OCI-LY1 (cell line): ENCODE results near the gene TIMP2.

Experiments
- H2AFZ ChIP-seq: fragments of 200-600 bp; sonication (generic), shearing (Covaris generic); 2 replicates; pipeline ENCODE4 v1.6.0; 2014; ENCODE audit warnings: antibody characterized with exemption, mild to moderate bottlenecking, low read length
- H3F3A ChIP-seq: fragments of 200-600 bp; sonication (generic), shearing (Covaris generic); 2 replicates; pipeline ENCODE4 v1.6.0; 2014; ENCODE audit warnings: mild to moderate bottlenecking, antibody characterized with exemption, low read length, moderate library complexity; ENCODE audit not compliant: insufficient read depth
- H3K27ac ChIP-seq: fragments of 200-600 bp; sonication (generic); 2 replicates; pipeline ENCODE4 v1.5.1; 2014; ENCODE audit warnings: low read length, mixed run types, mild to moderate bottlenecking, low read depth; ENCODE audit not compliant: poor library complexity, severe bottlenecking
- H3K27me3 ChIP-seq: fragments of 200-600 bp; sonication (generic); 2 replicates; pipeline ENCODE4 v1.6.0; 2014; ENCODE audit warnings: antibody characterized with exemption, mild to moderate bottlenecking, low read length, moderate library complexity; ENCODE audit not compliant: insufficient read depth
- H3K36me3 ChIP-seq: fragments of 200-600 bp; sonication (generic); 2 replicates; pipeline ENCODE4 v1.6.1; 2014; ENCODE audit warnings: mild to moderate bottlenecking, antibody characterized with exemption, low read length, moderate library complexity, mixed read lengths; ENCODE audit not compliant: insufficient read depth
- H3K4me1 ChIP-seq: fragments of 200-600 bp; sonication (generic); 2 replicates; pipeline ENCODE4 v1.5.1; 2014; ENCODE audit warnings: mild to moderate bottlenecking, low read length, moderate library complexity; ENCODE audit not compliant: insufficient read depth, severe bottlenecking
- H3K4me2 ChIP-seq: fragments of 200-600 bp; sonication (generic), shearing (Covaris generic); 2 replicates; pipeline ENCODE4 v1.6.1; 2014; ENCODE audit warnings: low read length
- H3K4me3 ChIP-seq: fragments of 200-600 bp; sonication (generic); 2 replicates; pipeline ENCODE4 v1.5.1; 2014; ENCODE audit warnings: low read length, low read depth, mild to moderate bottlenecking, mixed read lengths; ENCODE audit not compliant: poor library complexity, severe bottlenecking
- H3K79me2 ChIP-seq: fragments of 200-600 bp; shearing (Covaris generic); 2 replicates; pipeline ENCODE4 v1.6.1; 2016; ENCODE audit warnings: mixed run types, low read length, mixed read lengths; ENCODE audit not compliant: insufficient read depth
- H3K9ac ChIP-seq: fragments of 200-600 bp; sonication (generic), shearing (Covaris generic); 2 replicates; pipeline ENCODE4 v1.6.1; 2014; ENCODE audit warnings: mild to moderate bottlenecking, low read length, mixed read lengths
- H3K9me2 ChIP-seq: fragments of 200-600 bp; sonication (generic), shearing (Covaris generic); 2 replicates; pipeline ENCODE4 v1.6.1; 2014; ENCODE audit warnings: low read depth, mild to moderate bottlenecking, low read length, mixed read lengths
- H3K9me3 ChIP-seq: fragments of 200-600 bp; shearing (Covaris generic); 2 replicates; pipeline ENCODE4 v1.6.1; 2014; ENCODE audit warnings: low read length, mixed read lengths
- H4K20me1 ChIP-seq: fragments of 200-600 bp; sonication (generic), shearing (Covaris generic); 2 replicates; pipeline ENCODE4 v1.6.0; 2016; ENCODE audit warnings: mild to moderate bottlenecking, low read length; ENCODE audit not compliant: insufficient read depth
- EZH2 ChIP-seq: fragments of 200-600 bp; sonication (generic), shearing (Covaris generic); IDR thresholded peaks from 2 replicates; pipeline ENCODE4 v1.8.0; 2017; ENCODE audit warnings: borderline replicate concordance, mixed run types, mild to moderate bottlenecking, antibody characterized with exemption, low read length, moderate library complexity, mixed read lengths
- TF ChIP-seq, protein P1 (sequence below): fragments of 200-600 bp; sonication (generic), shearing (Covaris generic); IDR thresholded peaks from 2 replicates; pipeline ENCODE4 v1.5.1; 2017; ENCODE audit warnings: mild to moderate bottlenecking, antibody characterized with exemption, low read length, moderate library complexity, mixed read lengths

The TIMP2 gene

DNA sequence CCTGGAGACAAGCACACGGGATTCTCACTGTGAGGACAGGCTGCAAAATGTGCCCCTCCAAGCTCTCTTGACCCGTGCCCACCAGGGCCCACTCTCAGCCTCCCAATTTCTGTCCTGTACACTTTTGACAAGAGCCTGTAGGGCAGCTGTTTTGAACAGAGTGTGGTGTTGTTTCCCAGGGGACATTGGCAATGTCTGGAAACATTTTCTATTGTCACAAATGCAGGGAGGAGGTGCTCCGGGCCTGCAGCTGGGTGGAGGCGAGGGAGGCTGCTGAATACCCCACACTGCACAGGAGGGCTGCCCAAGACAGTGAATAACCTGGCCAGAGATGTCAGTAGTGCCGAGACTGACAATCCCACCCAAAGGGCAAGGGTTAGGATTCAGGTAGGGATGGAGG lies 32.7 kb downstream of the TIMP2 start:
- no peak overlapping the region for H3K9ac ChIP-seq
- no peaks in the 10 kb centered on the region for H3K9me2 ChIP-seq
- H3K27ac ChIP-seq: no peak overlapping the region
- TF ChIP-seq EZH2: no peak
- TF ChIP-seq, protein P1, sequence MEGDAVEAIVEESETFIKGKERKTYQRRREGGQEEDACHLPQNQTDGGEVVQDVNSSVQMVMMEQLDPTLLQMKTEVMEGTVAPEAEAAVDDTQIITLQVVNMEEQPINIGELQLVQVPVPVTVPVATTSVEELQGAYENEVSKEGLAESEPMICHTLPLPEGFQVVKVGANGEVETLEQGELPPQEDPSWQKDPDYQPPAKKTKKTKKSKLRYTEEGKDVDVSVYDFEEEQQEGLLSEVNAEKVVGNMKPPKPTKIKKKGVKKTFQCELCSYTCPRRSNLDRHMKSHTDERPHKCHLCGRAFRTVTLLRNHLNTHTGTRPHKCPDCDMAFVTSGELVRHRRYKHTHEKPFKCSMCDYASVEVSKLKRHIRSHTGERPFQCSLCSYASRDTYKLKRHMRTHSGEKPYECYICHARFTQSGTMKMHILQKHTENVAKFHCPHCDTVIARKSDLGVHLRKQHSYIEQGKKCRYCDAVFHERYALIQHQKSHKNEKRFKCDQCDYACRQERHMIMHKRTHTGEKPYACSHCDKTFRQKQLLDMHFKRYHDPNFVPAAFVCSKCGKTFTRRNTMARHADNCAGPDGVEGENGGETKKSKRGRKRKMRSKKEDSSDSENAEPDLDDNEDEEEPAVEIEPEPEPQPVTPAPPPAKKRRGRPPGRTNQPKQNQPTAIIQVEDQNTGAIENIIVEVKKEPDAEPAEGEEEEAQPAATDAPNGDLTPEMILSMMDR: no peak
- no peak overlapping the region for H2AFZ ChIP-seq
- H3K4me2 ChIP-seq: no peak overlapping the region
- no peak overlapping the region for H3K4me3 ChIP-seq
- no peaks in the 10 kb centered on the region for H4K20me1 ChIP-seq
- no peaks in the 10 kb centered on the region for H3F3A ChIP-seq
- H3K36me3 ChIP-seq: no peaks in the 10 kb centered on the region
- H3K9me3 ChIP-seq: no peaks in the 10 kb centered on the region
- H3K79me2 ChIP-seq: no peaks in the 10 kb centered on the region
- H3K27me3 ChIP-seq: peaks cover 6% of the 10 kb centered on the region
- H3K4me1 ChIP-seq: no peaks in the 10 kb centered on the region

DNA sequence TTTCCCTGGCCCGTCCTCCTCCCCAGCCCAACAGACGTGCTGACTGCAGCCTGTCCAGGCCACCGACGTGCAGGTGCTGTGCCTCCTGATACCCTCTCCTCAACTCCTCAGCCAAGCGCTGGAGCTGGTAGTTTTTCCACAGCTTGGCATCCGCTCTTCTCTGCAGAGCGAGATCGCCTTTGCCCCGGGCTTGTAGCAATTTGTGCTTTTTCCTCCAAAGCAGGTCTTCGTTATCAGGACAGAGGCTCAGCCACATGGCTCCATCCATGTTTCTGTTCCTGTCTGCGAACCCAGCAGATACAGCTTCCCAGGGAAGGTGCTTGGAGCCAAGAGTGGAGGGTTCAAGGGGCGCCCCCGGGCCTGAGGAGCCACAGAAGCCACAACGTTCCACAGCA lies 33.1 kb downstream of the TIMP2 start:
- Histone ChIP-seq H3K36me3 (no peaks in the 10 kb centered on the region), H3K27ac (no peak overlapping the region), H4K20me1 (no peaks in the 10 kb centered on the region), H2AFZ (no peak overlapping the region), H3K9me3 (no peaks in the 10 kb centered on the region), H3K4me2 (no peak overlapping the region), H3K27me3 (peaks cover 6% of the 10 kb centered on the region), H3F3A (no peaks in the 10 kb centered on the region), H3K4me3 (no peak overlapping the region), H3K9me2 (no peaks in the 10 kb centered on the region), H3K9ac (no peak overlapping the region), H3K79me2 (no peaks in the 10 kb centered on the region), H3K4me1 (no peaks in the 10 kb centered on the region)
- TF ChIP-seq EZH2: no peak
- TF ChIP-seq, protein P1: no peak

DNA sequence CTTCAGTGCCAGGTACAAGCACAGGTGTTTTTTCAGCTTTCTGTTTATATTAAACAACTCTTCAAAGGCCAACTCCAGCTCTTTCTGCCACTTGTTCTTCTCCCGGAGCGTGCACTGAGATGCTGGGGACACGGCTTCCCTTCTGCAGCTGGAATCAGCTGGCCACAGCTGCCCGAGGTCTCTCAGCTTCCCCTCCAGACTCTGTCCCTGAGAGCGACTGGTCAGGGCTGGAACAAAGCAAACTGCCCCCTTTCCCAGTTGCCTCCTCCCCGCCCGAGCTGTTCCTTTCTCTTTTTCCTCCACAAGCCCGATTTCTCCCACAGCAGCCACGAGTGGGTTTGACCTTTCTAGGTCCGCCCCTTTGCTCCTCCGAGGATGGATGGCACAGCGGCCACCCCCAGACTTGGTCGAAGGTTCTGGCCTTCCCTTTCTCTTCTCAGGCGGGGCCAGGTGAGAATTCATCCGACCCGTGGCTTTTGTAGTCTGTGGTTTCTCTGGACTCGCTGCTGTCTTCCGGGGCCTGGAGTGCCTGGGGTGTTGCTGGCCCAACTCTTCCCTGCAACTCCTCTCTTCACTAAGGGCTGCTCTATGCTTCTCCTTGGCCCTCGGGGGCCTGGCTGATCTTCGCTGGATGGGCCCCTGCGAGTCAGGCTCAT lies 33.7 kb downstream of the TIMP2 start:
- Histone ChIP-seq H3K9me2 (no peaks in the 10 kb centered on the region), H2AFZ (no peak overlapping the region), H3F3A (no peaks in the 10 kb centered on the region), H3K27ac (no peak overlapping the region), H3K9ac (no peak overlapping the region), H3K27me3 (peaks cover 6% of the 10 kb centered on the region; the same call in 1 of the 2 replicates), H3K79me2 (no peaks in the 10 kb centered on the region), H3K4me3 (no peak overlapping the region), H3K4me2 (no peak overlapping the region), H4K20me1 (no peaks in the 10 kb centered on the region), H3K9me3 (no peaks in the 10 kb centered on the region), H3K36me3 (no peaks in the 10 kb centered on the region), H3K4me1 (no peaks in the 10 kb centered on the region)
- TF ChIP-seq EZH2: no peak
- TF ChIP-seq, protein P1: no peak
